Immature natural killer cell (primary cell): ENCODE measurements around the gene GK2. TPM values are rescaled to one million over a fixed set of nuclear protein-coding genes. Genes with fewer than 3 reads are reported as not detected.

Experiments
- DNase-seq, 3 donors: peaks; one replicate each; pipeline ENCODE4 v3.0.0; 2022; ENCODE audit warnings: mixed read lengths in 1 of 3
- H3K27ac Mint-ChIP-seq, 6 donors: one replicate each; pipeline ENCODE4 v1.8.0; 2020; ENCODE audit warnings: mixed read lengths in 6 of 6, mild to moderate bottlenecking in 5 of 6, inconsistent platforms in 4 of 6, moderate library complexity in 3 of 6
- H3K27me3 Mint-ChIP-seq, 3 donors: one replicate each; pipeline ENCODE4 v1.8.0; 2020 to 2021; ENCODE audit warnings: low read depth in 3 of 3, mild to moderate bottlenecking in 3 of 3, mixed read lengths in 3 of 3, moderate library complexity in 3 of 3, inconsistent platforms in 1 of 3
- H3K36me3 Mint-ChIP-seq, 3 donors: one replicate each; pipeline ENCODE4 v1.8.0; 2020; ENCODE audit warnings: mixed read lengths in 3 of 3, inconsistent platforms in 2 of 3, mild to moderate bottlenecking in 2 of 3
- H3K4me1 Mint-ChIP-seq, 2 donors: one replicate each; pipeline ENCODE4 v1.8.0; 2020; ENCODE audit warnings: inconsistent platforms in 2 of 2, mild to moderate bottlenecking in 2 of 2, mixed read lengths in 2 of 2, moderate library complexity in 1 of 2
- H3K4me3 Mint-ChIP-seq, 5 donors: one replicate each; pipeline ENCODE4 v1.8.0; 2020; ENCODE audit warnings: mild to moderate bottlenecking in 5 of 5, mixed read lengths in 5 of 5, inconsistent platforms in 3 of 5, moderate library complexity in 3 of 5
- H3K9me3 Mint-ChIP-seq, 6 donors: one replicate each; pipeline ENCODE4 v1.8.0; 2020; ENCODE audit warnings: mild to moderate bottlenecking in 6 of 6, mixed read lengths in 6 of 6, inconsistent platforms in 4 of 6, moderate library complexity in 3 of 6
- polyA plus RNA-seq, 3 donors: library from polyadenylated mRNA; unstranded; fragments of 300-500 nt; fragmentation: Illumina TruSeq; gene quantifications; one replicate each; pipeline ENCODE4 v1.2.3, GENCODE V29; 2021

GK2 gene
- polyA plus RNA-seq, 3 donors from 2014 or later = not detected

DNA sequence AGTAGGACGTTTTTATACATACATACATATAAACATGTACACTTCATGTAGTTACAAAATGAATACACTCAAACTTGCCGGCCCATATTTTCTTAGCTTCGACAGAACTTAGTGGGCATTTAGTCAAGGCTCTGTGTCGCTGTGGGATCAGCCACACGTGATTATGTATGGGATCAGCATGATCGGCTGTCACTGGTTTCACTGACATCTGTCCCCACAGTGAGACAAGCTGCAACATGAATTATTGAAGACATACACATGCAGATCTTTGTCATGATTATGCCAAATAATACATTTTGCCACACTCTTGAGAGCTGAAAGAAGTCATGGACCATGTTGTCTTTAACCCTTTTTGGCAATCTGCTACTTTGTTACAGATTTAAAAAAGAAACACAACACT, 44.0 kb downstream of the GK2 start:
- no peaks in the 10 kb centered on the region for H3K36me3 Mint-ChIP-seq
- no peaks in the 10 kb centered on the region for H3K4me1 Mint-ChIP-seq
- no peak overlapping the region for H3K4me3 Mint-ChIP-seq
- peaks cover 0 to 11% (median 0%) of the 10 kb centered on the region in 6 donors for H3K9me3 Mint-ChIP-seq
- no peak for DNase-seq
- H3K27me3 Mint-ChIP-seq = no peaks in the 10 kb centered on the region
- H3K27ac Mint-ChIP-seq = no peak overlapping the region

DNA sequence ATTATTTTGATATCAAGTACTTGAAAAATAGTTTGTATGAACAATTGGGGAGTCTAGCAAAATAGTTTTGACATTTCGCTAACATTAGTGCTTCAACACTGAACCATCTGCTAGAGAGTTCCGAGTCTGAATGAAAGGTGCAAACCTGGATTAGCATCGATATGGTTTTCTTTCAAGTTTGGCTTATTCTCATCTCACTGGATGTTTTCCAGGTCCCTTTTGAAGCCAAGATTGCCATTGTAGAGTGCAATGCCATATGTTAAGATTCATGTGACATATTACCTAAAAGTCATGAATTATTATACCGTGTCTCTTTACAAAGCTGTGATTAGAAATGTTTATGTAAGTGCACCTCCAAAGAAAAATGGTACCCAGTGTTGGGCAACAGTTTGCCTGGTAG, 45.4 kb downstream of the GK2 start:
- H3K27ac Mint-ChIP-seq = no peak overlapping the region
- no peak overlapping the region for H3K4me3 Mint-ChIP-seq
- H3K27me3 Mint-ChIP-seq = no peaks in the 10 kb centered on the region
- H3K9me3 Mint-ChIP-seq = peaks cover 0 to 11% (median 0%) of the 10 kb centered on the region in 6 donors
- H3K36me3 Mint-ChIP-seq = no peaks in the 10 kb centered on the region
- no peaks in the 10 kb centered on the region for H3K4me1 Mint-ChIP-seq
- DNase-seq = no peak

DNA sequence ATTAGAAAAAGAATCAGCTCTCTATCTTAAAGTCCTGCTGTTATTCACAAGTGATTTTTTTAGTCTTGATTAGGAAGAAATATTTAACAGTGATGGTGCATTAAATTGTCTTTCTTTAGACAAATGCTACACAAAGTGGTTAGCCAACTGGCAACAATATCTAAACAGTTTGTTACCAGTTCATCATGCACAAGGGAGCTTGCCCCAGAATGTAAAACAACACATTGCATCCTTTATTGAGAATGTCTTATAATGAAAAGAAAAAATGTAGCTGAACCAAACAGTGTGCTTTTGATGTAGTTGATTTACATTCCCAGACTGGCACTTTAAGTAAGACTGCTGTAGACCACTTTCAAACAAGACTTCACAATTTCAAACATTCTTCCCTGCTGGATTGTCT, 48.0 kb downstream of the GK2 start:
- H3K36me3 Mint-ChIP-seq = no peaks in the 10 kb centered on the region
- no peaks in the 10 kb centered on the region for H3K4me1 Mint-ChIP-seq
- no peak overlapping the region for H3K27ac Mint-ChIP-seq
- DNase-seq = no peak
- H3K9me3 Mint-ChIP-seq = peaks cover 0 to 10% (median 0%) of the 10 kb centered on the region in 6 donors
- H3K27me3 Mint-ChIP-seq = no peaks in the 10 kb centered on the region
- no peak overlapping the region for H3K4me3 Mint-ChIP-seq

DNA sequence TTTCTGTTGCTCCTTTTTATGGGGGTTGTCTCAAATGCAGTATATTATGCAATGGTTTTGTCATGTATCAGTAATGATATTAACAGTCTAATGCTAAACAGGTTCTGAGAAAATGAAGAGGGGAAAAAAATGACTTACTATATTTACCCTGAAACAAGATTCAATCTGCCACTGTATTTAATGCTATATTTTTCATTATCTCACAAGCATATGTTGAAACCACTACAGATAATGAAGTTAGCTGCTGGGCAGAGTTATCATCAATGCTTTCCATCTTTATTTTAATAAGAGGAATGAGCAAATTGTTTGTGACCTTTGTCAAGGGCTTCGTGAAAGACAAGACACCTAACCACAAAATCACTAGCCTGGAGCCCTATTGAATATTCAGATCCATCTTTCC, 49.6 kb downstream of the GK2 start:
- Mint-ChIP-seq H3K27me3 (no peaks in the 10 kb centered on the region), H3K4me3 (no peak overlapping the region), H3K4me1 (no peaks in the 10 kb centered on the region), H3K27ac (no peak overlapping the region), H3K36me3 (no peaks in the 10 kb centered on the region), H3K9me3 (peaks cover 0 to 10% (median 0%) of the 10 kb centered on the region in 6 donors)
- no peak for DNase-seq

DNA sequence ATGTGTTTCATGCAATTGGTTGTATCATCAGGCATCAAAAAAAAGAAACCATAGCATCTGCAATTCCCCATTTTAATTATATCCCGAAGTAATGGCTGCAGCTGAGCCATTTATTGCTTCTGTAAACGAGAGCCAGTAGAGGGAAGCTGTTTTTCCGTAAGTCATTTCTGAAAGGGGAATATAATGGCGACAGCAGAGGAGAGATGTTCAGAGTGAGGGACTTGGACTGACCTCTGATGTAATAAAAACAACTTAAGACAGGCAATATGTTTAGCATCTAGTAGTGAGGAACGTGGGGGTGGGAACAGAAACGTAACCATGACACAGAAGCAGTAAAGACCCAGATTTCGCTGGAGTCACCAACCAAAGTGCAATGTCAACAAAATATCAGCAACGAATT, 50.7 kb downstream of the GK2 start:
- Mint-ChIP-seq H3K9me3 (peaks cover 0 to 10% (median 0%) of the 10 kb centered on the region in 6 donors), H3K4me1 (no peaks in the 10 kb centered on the region), H3K27ac (no peak overlapping the region), H3K36me3 (no peaks in the 10 kb centered on the region), H3K4me3 (no peak overlapping the region), H3K27me3 (no peaks in the 10 kb centered on the region)
- DNase-seq = no peak

Other genes starting within 250 kb of the GK2 start
- not detected for gene NAA11, start 82.2 kb downstream of the GK2 start, polyA plus RNA-seq